22Rv1 (cell line): ENCODE results near the gene RNF175.
"Not testable (repeated sequence)": the region's sequence is repeated elsewhere in the genome, so short reads cannot be mapped to it uniquely, and the experiment has no call there.

Experiments used
- ZFX ChIP-seq: fragments of 450-650 bp; IDR thresholded peaks from 2 replicates; pipeline ENCODE4 v1.6.1; 2017; ENCODE audit warnings: antibody characterized with exemption, borderline replicate concordance
- TF ChIP-seq, protein P1 (sequence below): fragments of 450-650 bp; IDR thresholded peaks from 2 replicates; pipeline ENCODE4 v1.5.1; 2017; ENCODE audit warnings: mild to moderate bottlenecking

DNA sequence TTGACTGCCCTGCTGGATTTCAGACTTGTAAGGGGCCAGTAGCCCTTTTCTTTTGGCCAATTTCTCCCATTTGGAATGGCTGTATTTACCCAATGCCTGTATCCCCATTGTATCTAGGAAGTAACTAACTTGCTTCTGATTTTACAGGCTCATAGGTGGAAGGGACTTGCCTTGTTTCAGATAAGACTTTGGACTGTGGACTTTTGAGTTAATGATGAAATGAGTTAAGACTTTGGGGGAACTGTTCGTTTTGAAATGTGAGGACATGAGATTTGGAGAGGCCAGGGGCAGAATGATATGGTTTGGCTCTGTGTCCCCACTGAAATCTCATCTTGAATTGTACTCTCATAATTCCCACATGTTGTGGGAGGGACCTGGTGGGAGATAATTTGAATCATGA is 93.3 kb downstream of the RNF175 start:
- TF ChIP-seq, protein P1, sequence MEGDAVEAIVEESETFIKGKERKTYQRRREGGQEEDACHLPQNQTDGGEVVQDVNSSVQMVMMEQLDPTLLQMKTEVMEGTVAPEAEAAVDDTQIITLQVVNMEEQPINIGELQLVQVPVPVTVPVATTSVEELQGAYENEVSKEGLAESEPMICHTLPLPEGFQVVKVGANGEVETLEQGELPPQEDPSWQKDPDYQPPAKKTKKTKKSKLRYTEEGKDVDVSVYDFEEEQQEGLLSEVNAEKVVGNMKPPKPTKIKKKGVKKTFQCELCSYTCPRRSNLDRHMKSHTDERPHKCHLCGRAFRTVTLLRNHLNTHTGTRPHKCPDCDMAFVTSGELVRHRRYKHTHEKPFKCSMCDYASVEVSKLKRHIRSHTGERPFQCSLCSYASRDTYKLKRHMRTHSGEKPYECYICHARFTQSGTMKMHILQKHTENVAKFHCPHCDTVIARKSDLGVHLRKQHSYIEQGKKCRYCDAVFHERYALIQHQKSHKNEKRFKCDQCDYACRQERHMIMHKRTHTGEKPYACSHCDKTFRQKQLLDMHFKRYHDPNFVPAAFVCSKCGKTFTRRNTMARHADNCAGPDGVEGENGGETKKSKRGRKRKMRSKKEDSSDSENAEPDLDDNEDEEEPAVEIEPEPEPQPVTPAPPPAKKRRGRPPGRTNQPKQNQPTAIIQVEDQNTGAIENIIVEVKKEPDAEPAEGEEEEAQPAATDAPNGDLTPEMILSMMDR: not testable (repeated sequence)
- TF ChIP-seq ZFX: not testable (repeated sequence)
